ENCODE results near the gene SPATA20. TPM values are rescaled to one million over a fixed set of nuclear protein-coding genes. Genes with fewer than 3 reads are reported as not detected.

The SPATA20 gene
- total RNA-seq, 4 donors from 2014 or later, result 34.1 to 67.3 (median 38.1) TPM

DNA sequence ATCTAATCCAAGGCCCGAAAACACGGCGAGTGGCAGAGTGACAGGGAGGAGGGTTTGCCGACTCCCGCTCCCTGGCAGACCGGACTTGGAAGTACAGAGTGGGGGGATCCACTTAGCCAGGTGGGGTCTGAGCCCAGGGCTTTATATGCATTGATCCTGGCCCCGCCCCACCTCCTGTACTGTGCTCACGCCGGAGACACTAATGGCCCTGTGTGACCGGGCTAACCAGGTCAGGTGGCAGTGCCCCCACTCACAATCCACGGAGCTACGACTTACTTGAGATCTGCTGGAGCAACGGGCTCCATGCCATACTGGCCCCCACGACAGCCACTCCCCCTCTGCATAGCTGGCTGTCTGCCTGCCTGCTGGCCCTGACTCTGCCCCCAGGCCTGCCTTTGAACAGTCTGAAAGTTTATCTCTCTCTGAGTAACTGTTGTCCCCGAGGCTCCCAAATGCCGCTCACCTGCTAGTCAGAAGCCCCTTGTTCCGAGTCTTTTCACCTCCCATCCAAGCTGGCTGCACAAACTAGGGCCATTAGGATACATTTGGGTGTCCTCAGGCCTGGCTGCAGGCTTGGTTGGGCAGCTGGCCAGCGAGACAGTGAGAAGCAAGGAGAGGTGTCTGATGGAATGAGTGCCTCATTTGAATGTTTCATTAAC, 41.5 kb downstream of the SPATA20 start:
- H3K36me3 ChIP-seq, result no peaks in the 10 kb centered on the region
- H3K27me3 ChIP-seq, result no peaks in the 10 kb centered on the region
- H3K27ac ChIP-seq, result no peak overlapping the region
- no peak for DNase-seq
- H3K4me3 ChIP-seq, result no peak overlapping the region
- no peaks in the 10 kb centered on the region for H3K9me3 ChIP-seq
- 17 to 37% methylated on average over 3 to 6 of the region's 18 CpGs for WGBS, 2 donors
- TF ChIP-seq POLR2A (IDR thresholded peaks at IDR 0.05), result no peak
- TF ChIP-seq, protein P1, sequence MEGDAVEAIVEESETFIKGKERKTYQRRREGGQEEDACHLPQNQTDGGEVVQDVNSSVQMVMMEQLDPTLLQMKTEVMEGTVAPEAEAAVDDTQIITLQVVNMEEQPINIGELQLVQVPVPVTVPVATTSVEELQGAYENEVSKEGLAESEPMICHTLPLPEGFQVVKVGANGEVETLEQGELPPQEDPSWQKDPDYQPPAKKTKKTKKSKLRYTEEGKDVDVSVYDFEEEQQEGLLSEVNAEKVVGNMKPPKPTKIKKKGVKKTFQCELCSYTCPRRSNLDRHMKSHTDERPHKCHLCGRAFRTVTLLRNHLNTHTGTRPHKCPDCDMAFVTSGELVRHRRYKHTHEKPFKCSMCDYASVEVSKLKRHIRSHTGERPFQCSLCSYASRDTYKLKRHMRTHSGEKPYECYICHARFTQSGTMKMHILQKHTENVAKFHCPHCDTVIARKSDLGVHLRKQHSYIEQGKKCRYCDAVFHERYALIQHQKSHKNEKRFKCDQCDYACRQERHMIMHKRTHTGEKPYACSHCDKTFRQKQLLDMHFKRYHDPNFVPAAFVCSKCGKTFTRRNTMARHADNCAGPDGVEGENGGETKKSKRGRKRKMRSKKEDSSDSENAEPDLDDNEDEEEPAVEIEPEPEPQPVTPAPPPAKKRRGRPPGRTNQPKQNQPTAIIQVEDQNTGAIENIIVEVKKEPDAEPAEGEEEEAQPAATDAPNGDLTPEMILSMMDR (IDR thresholded peaks at IDR 0.05), result no peak
- peaks cover 4 to 21% (median 20%) of the 10 kb centered on the region in 3 donors for H3K4me1 ChIP-seq
- intact Hi-C loops (cut with DNase I), result no loop called here

DNA sequence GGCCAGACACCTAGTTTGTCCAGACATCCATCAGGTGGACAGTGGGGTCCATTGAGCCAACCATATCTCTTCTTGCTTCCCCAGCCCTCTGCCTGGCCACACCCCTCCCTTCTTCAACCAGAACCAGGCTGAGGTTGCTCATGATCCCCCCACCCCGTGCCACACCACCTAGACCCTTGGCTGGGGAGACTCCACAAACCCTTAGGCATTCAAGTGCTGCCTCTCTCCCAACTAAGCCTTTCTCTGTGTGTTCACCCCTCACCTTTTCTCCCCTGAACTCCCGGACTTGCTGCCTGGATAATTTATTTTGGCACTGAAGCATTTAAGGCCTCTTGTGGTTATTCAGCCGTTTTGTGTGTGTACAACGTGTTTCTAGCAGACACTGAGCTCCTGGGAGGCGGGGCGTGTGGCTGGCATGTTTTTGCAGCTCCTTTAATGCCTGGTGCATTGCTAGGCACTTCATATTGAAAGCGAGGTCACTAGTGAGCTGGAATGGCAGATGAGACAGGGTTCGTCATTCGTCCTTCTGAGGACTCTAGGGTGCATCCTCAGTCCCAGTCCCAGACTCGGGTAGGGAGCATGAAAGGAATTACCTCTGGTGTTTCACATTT, 42.2 kb downstream of the SPATA20 start:
- no peaks in the 10 kb centered on the region for H3K36me3 ChIP-seq
- H3K9me3 ChIP-seq, result no peaks in the 10 kb centered on the region
- peaks cover 4 to 21% (median 20%) of the 10 kb centered on the region in 3 donors for H3K4me1 ChIP-seq
- H3K27me3 ChIP-seq, result no peaks in the 10 kb centered on the region
- no peak for TF ChIP-seq POLR2A (IDR thresholded peaks at IDR 0.05)
- TF ChIP-seq, protein P1 (IDR thresholded peaks at IDR 0.05), result no peak
- intact Hi-C loops (cut with DNase I), result no loop called here
- DNase-seq, result no peak
- 18 to 20% methylated on average over 4 to 6 of the region's 10 CpGs for WGBS, 2 donors
- H3K4me3 ChIP-seq, result no peak overlapping the region
- peak overlapping the region in 1 of 4 donors; percentile 9 for H3K27ac ChIP-seq

DNA sequence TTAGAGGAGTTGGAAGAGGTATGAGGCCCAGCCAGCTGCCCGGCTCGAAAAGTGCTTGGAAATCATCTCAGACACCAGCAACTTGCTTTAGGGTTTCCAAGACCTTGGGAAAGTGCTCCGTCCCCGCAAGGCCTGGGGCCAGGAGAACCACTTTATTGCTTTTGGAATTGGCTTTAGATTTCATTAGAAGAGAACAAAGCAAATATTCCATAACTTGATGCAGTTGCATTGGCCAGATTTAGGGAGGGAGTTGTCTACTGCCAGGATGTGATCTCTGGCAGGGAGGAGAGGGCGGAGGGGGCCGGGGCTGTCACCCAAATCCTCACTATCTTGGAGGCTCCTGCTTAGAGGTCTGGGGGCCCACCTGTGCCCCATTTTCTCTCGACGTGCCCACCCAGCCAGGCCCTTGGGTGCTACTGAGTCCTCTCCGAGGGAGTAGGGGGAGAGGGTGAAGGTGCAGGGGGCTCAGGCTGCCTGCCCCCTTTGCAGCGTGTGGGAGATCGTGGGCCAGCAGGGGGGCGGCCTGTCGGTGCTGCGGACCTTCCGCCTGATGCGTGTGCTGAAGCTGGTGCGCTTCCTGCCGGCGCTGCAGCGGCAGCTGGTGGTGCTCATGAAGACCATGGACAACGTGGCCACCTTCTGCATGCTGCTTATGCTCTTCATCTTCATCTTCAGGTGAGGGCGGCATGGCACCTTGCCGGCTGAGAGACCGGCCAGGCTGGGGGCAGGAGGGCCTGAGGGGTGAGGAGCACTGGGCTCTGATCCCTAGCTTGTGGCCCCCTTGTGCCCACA, 44.2 kb downstream of the SPATA20 start:
- intact Hi-C loops (cut with DNase I), result no loop called here
- no peaks in the 10 kb centered on the region for H3K9me3 ChIP-seq
- WGBS, 2 donors, result 88 to 94% methylated on average over 3 to 12 of the region's 24 CpGs
- no peaks in the 10 kb centered on the region for H3K27me3 ChIP-seq
- TF ChIP-seq, protein P1 (IDR thresholded peaks at IDR 0.05), result no peak
- TF ChIP-seq POLR2A (IDR thresholded peaks at IDR 0.05), result no peak
- no peak overlapping the region for H3K27ac ChIP-seq
- H3K4me1 ChIP-seq, result peaks cover 4 to 21% (median 20%) of the 10 kb centered on the region in 3 donors
- H3K4me3 ChIP-seq, result no peak overlapping the region
- no peaks in the 10 kb centered on the region for H3K36me3 ChIP-seq
- no peak for DNase-seq

DNA sequence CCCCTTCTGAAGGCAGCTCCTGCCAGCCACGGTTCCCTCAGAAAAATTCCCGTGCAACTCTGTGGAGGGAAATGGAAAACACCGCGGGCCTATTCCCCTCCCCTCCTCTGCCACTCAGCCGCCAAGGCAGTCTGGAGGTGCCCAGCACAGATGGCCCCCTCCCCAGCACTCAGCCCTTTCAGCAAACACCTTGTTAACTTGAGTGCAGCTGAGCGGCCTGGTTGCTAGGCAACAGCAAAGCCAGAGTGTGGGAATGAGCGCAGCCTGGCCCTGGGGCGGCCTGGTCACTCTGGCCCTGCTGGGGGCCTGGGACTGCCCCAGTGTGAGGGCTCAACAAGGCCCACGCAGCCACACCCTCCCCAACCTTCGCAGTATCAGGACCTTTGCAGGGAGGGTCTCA, 46.3 kb downstream of the SPATA20 start:
- Histone ChIP-seq H3K27me3 (no peaks in the 10 kb centered on the region), H3K4me3 (no peak overlapping the region), H3K36me3 (no peaks in the 10 kb centered on the region), H3K27ac (no peak overlapping the region), H3K9me3 (no peaks in the 10 kb centered on the region), H3K4me1 (peaks cover 4 to 21% (median 20%) of the 10 kb centered on the region in 3 donors)
- 58% methylated on average over 3 of the region's 10 CpGs; no CpG with 5 or more reads in 1 of the 2 donors for WGBS, 2 donors
- no peak for DNase-seq
- intact Hi-C loops (cut with DNase I), result no loop called here
- no peak for TF ChIP-seq POLR2A (IDR thresholded peaks at IDR 0.05)
- TF ChIP-seq, protein P1 (IDR thresholded peaks at IDR 0.05), result no peak
